HS-5 (cell line): Measurements from ENCODE around the gene ALDH3A2.

Source experiments
- DNase-seq: peaks from one replicate; pipeline ENCODE4 v3.0.0-alpha.2; 2012; ENCODE audit warnings: low read depth

Gene ALDH3A2

GRCh38 chr17:19714542-19715411, 66.2 kb downstream of the ALDH3A2 start:
- no peak for DNase-seq

- no peak for DNase-seq
Observed at GRCh38 chr17:19716108-19717030, 67.8 kb downstream of the ALDH3A2 start, which contains the start of gene SLC47A2. TSS of gene SLC47A2 (minus strand) at chr17:19716584. CDS start at chr17:19716555, 29 bp downstream.

GRCh38 chr17:19717031-19717360, 68.4 kb downstream of the ALDH3A2 start:
- DNase-seq: no peak

GRCh38 chr17:19717411-19717908, 68.9 kb downstream of the ALDH3A2 start:
- DNase-seq: no peak

- no peak for DNase-seq
Observed at GRCh38 chr17:19718041-19718612, 69.6 kb downstream of the ALDH3A2 start.

GRCh38 chr17:19718613-19719354, 70.2 kb downstream of the ALDH3A2 start:
- no peak for DNase-seq

GRCh38 chr17:19719355-19720209, 71.0 kb downstream of the ALDH3A2 start:
- DNase-seq: no peak

GRCh38 chr17:19720210-19720475, 71.6 kb downstream of the ALDH3A2 start:
- DNase-seq: no peak

- no peak for DNase-seq
Observed at GRCh38 chr17:19720631-19721426, 72.3 kb downstream of the ALDH3A2 start.

GRCh38 chr17:19723964-19724363, 75.4 kb downstream of the ALDH3A2 start:
- no peak for DNase-seq

- DNase-seq: no peak
Observed at GRCh38 chr17:19724501-19725420, 76.2 kb downstream of the ALDH3A2 start.

GRCh38 chr17:19725486-19725885, 76.9 kb downstream of the ALDH3A2 start:
- no peak for DNase-seq

- DNase-seq: no peak
Observed at GRCh38 chr17:19726631-19727376, 78.3 kb downstream of the ALDH3A2 start.
